Peyer's patch (tissue), 4 donors: ENCODE data around the gene RHBDD1.
"Not testable (repeated sequence)": the region's sequence is repeated elsewhere in the genome, so short reads cannot be mapped to it uniquely, and the experiment has no call there.

Experiments
- CTCF ChIP-seq, 6 experiments: fragments of 450-650 bp in 4 of 6; fragments of 200-600 bp in 2 of 6; sonication (generic) in 1 of 6; IDR thresholded peaks; one replicate each; pipeline ENCODE4 v1.5.1; 2017 to 2019; ENCODE audit warnings: antibody characterized with exemption in 6 of 6, mild to moderate bottlenecking in 3 of 6, moderate library complexity in 1 of 6
- POLR2A ChIP-seq, 2 donors: fragments of 450-650 bp; IDR thresholded peaks; one replicate each; pipeline ENCODE4 v1.5.1; 2017; ENCODE audit warnings: antibody characterized with exemption in 2 of 2, mild to moderate bottlenecking in 2 of 2, moderate library complexity in 2 of 2

GRCh38 chr2:226843001-226843400 is 7.1 kb downstream of the RHBDD1 start:
- not testable (repeated sequence) for TF ChIP-seq CTCF, POLR2A (IDR thresholded peaks at IDR 0.05)
